MM.1S (cell line): ENCODE results near the gene GPR32.

ENCODE experiments used
- EZH2 ChIP-seq: fragments of 300-600 bp; sonication (generic); optimal IDR thresholded peaks from 2 replicates; pipeline ENCODE3; 2017; ENCODE audit warnings: low read depth, mild to moderate bottlenecking, antibody characterized with exemption, low read length, mixed read lengths
- TF ChIP-seq, protein P1 (sequence below): fragments of 300-600 bp; sonication (generic); IDR thresholded peaks from 2 replicates; pipeline ENCODE4 v1.5.1; 2016; ENCODE audit warnings: antibody characterized with exemption, low read length, mixed read lengths

- TF ChIP-seq, protein P1, sequence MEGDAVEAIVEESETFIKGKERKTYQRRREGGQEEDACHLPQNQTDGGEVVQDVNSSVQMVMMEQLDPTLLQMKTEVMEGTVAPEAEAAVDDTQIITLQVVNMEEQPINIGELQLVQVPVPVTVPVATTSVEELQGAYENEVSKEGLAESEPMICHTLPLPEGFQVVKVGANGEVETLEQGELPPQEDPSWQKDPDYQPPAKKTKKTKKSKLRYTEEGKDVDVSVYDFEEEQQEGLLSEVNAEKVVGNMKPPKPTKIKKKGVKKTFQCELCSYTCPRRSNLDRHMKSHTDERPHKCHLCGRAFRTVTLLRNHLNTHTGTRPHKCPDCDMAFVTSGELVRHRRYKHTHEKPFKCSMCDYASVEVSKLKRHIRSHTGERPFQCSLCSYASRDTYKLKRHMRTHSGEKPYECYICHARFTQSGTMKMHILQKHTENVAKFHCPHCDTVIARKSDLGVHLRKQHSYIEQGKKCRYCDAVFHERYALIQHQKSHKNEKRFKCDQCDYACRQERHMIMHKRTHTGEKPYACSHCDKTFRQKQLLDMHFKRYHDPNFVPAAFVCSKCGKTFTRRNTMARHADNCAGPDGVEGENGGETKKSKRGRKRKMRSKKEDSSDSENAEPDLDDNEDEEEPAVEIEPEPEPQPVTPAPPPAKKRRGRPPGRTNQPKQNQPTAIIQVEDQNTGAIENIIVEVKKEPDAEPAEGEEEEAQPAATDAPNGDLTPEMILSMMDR: no peak
- TF ChIP-seq EZH2: no peak
These were observed 33.6 kb downstream of the GPR32 start for GRCh38 chr19:50803633-50804419.
